ENCODE measurements around the gene MTREX. TPM values are rescaled to one million over a fixed set of nuclear protein-coding genes. Genes with fewer than 3 reads are reported as not detected.

Gene MTREX
- total RNA-seq, 2 experiments from 2014 or later, result 62.7 to 125 TPM

GRCh38 chr5:55453211-55453610, 145.4 kb downstream of the MTREX start:
- Histone ChIP-seq H3K4me1 (ENCODE audit: insufficient read depth, low read length, poor library complexity, severe bottlenecking) (no peaks in the 10 kb centered on the region), H4K20me1 (ENCODE audit: insufficient read depth, low read length) (no peaks in the 10 kb centered on the region), H3K4me2 (ENCODE audit: low read length) (no peak overlapping the region), H3K4me3 (ENCODE audit: low read depth, low read length, poor library complexity, severe bottlenecking) (no peak overlapping the region), H3K9me3 (ENCODE audit: low read length) (no peaks in the 10 kb centered on the region), H3K9me2 (ENCODE audit: insufficient read depth, low read length) (no peaks in the 10 kb centered on the region), H3K27ac (ENCODE audit: low read depth, low read length, poor library complexity, severe bottlenecking) (no peak overlapping the region), H2AFZ (ENCODE audit: low read length) (no peak overlapping the region), H3K36me3 (ENCODE audit: insufficient read depth, low read length) (no peaks in the 10 kb centered on the region), H3K79me2 (ENCODE audit: insufficient read depth, low read depth, low read length) (no peaks in the 10 kb centered on the region)
- BruUV-seq (replicated peaks), result no TSS peak
- CTCF ChIA-PET (ENCODE audit: unreplicated experiment), result no interaction called here
- DNase-seq (ENCODE audit: low spot score), result no peak
- TF ChIP-seq EZH2phosphoT487 (IDR thresholded peaks at IDR 0.05; ENCODE audit: borderline replicate concordance, low read depth, low read length), result no peak
- TF ChIP-seq CTCF (conservative IDR thresholded peaks at IDR 0.05; ENCODE audit: low read length), result no peak
- intact Hi-C loops (cut with micrococcal nuclease; ENCODE audit: unreplicated experiment), result no loop called here
- POLR2A ChIA-PET, result no interaction called here

- no peak for DNase-seq (ENCODE audit: low spot score)
- Histone ChIP-seq H3K9me3 (ENCODE audit: low read length) (no peaks in the 10 kb centered on the region), H3K4me1 (ENCODE audit: insufficient read depth, low read length, poor library complexity, severe bottlenecking) (no peaks in the 10 kb centered on the region), H2AFZ (ENCODE audit: low read length) (no peak overlapping the region), H4K20me1 (ENCODE audit: insufficient read depth, low read length) (no peaks in the 10 kb centered on the region), H3K4me3 (ENCODE audit: low read depth, low read length, poor library complexity, severe bottlenecking) (no peak overlapping the region), H3K79me2 (ENCODE audit: insufficient read depth, low read depth, low read length) (no peaks in the 10 kb centered on the region), H3K9me2 (ENCODE audit: insufficient read depth, low read length) (no peaks in the 10 kb centered on the region), H3K36me3 (ENCODE audit: insufficient read depth, low read length) (no peaks in the 10 kb centered on the region), H3K27ac (ENCODE audit: low read depth, low read length, poor library complexity, severe bottlenecking) (no peak overlapping the region), H3K4me2 (ENCODE audit: low read length) (no peak overlapping the region)
- no TSS peak for BruUV-seq (replicated peaks)
- TF ChIP-seq EZH2phosphoT487 (IDR thresholded peaks at IDR 0.05; ENCODE audit: borderline replicate concordance, low read depth, low read length) (no peak), CTCF (conservative IDR thresholded peaks at IDR 0.05; ENCODE audit: low read length) (no peak)
- ChIA-PET POLR2A (interaction anchor here (0.6 kb wide), 2 partner anchors 185 to 1242 kb away, joined by 3 to 9 read pairs; no protein-coding TSS in a partner anchor), CTCF (ENCODE audit: unreplicated experiment) (no interaction called here)
- intact Hi-C loops (cut with micrococcal nuclease; ENCODE audit: unreplicated experiment), result no loop called here
Observed at GRCh38 chr5:55454282-55454681, 146.5 kb downstream of the MTREX start.

- ChIA-PET POLR2A (interaction anchor here (0.6 to 1.2 kb wide), 3 partner anchors 9 to 1432 kb away, joined by 3 read pairs; no protein-coding TSS in a partner anchor), CTCF (ENCODE audit: unreplicated experiment) (no interaction called here)
- Histone ChIP-seq H3K79me2 (ENCODE audit: insufficient read depth, low read depth, low read length) (no peaks in the 10 kb centered on the region), H3K9me2 (ENCODE audit: insufficient read depth, low read length) (no peaks in the 10 kb centered on the region), H3K9me3 (ENCODE audit: low read length) (no peaks in the 10 kb centered on the region), H3K36me3 (ENCODE audit: insufficient read depth, low read length) (no peaks in the 10 kb centered on the region), H3K4me1 (ENCODE audit: insufficient read depth, low read length, poor library complexity, severe bottlenecking) (no peaks in the 10 kb centered on the region), H3K4me2 (ENCODE audit: low read length) (no peak overlapping the region), H4K20me1 (ENCODE audit: insufficient read depth, low read length) (no peaks in the 10 kb centered on the region), H3K27ac (ENCODE audit: low read depth, low read length, poor library complexity, severe bottlenecking) (no peak overlapping the region), H3K4me3 (ENCODE audit: low read depth, low read length, poor library complexity, severe bottlenecking) (no peak overlapping the region), H2AFZ (ENCODE audit: low read length) (no peak overlapping the region)
- intact Hi-C loops (cut with micrococcal nuclease; ENCODE audit: unreplicated experiment), result no loop called here
- no peak for DNase-seq (ENCODE audit: low spot score)
- TF ChIP-seq CTCF (conservative IDR thresholded peaks at IDR 0.05; ENCODE audit: low read length), result no peak
- TF ChIP-seq EZH2phosphoT487 (IDR thresholded peaks at IDR 0.05; ENCODE audit: borderline replicate concordance, low read depth, low read length), result no peak
- BruUV-seq (replicated peaks), result no TSS peak
Observed at GRCh38 chr5:55456216-55456895, 148.6 kb downstream of the MTREX start.
